Measurements from ENCODE around the gene RASSF5. TPM values are rescaled to one million over a fixed set of nuclear protein-coding genes. Genes with fewer than 3 reads are reported as not detected.

The RASSF5 gene
- total RNA-seq, 1 donor from 2014 or later, result 28.5 TPM

- peaks cover 54% of the 10 kb centered on the region for H3K4me1 ChIP-seq
These were observed 3.6 kb upstream of the RASSF5 start for GRCh38 chr1:206503591-206504362.

GRCh38 chr1:206504363-206504713 is 3.0 kb upstream of the RASSF5 start:
- Histone ChIP-seq H3K9me3 (no peaks in the 10 kb centered on the region), H3K27me3 (no peaks in the 10 kb centered on the region), H3K4me1 (peaks cover 60% of the 10 kb centered on the region), H3K4me3 (no peak overlapping the region), H3K36me3 (no peaks in the 10 kb centered on the region), H3K27ac (no peak overlapping the region)
- no peak for DNase-seq (ENCODE audit: extremely low spot score in 2 of 2)
- TF ChIP-seq POLR2AphosphoS5 (IDR thresholded peaks at IDR 0.05; ENCODE audit: insufficient read depth in 1 of 2, low read depth in 1 of 2) (no peak), CTCF (IDR thresholded peaks at IDR 0.05) (no peak), POLR2A (IDR thresholded peaks at IDR 0.05) (no peak)
- intact Hi-C loops (cut with DNase I), result no loop called here

More at GRCh38 chr1:206503591-206504362, 3.6 kb upstream of the RASSF5 start:
- Histone ChIP-seq H3K27me3 (no peaks in the 10 kb centered on the region), H3K4me3 (no peak overlapping the region), H3K9me3 (no peaks in the 10 kb centered on the region), H3K36me3 (no peaks in the 10 kb centered on the region), H3K27ac (peak overlapping the region; percentile 37)
- no peak for TF ChIP-seq POLR2AphosphoS5 (IDR thresholded peaks at IDR 0.05; ENCODE audit: insufficient read depth in 1 of 2, low read depth in 1 of 2)
- no peak for TF ChIP-seq POLR2A (IDR thresholded peaks at IDR 0.05)
- TF ChIP-seq CTCF (IDR thresholded peaks at IDR 0.05), result no peak
- intact Hi-C loops (cut with DNase I), result no loop called here
- no peak for DNase-seq (ENCODE audit: extremely low spot score in 2 of 2)

- Histone ChIP-seq H3K9me3 (no peaks in the 10 kb centered on the region), H3K4me3 (no peak overlapping the region), H3K27ac (no peak overlapping the region), H3K4me1 (peaks cover 58% of the 10 kb centered on the region), H3K36me3 (no peaks in the 10 kb centered on the region), H3K27me3 (no peaks in the 10 kb centered on the region)
- intact Hi-C loops (cut with DNase I), result no loop called here
- TF ChIP-seq CTCF (IDR thresholded peaks at IDR 0.05) (peak in 1 of 3 experiments; percentile 19), POLR2AphosphoS5 (IDR thresholded peaks at IDR 0.05; ENCODE audit: insufficient read depth in 1 of 2, low read depth in 1 of 2) (no peak)
- DNase-seq (ENCODE audit: extremely low spot score in 2 of 2), result no peak
These were observed 1.5 kb upstream of the RASSF5 start for GRCh38 chr1:206505702-206506355.

GRCh38 chr1:206506405-206507283 is 687 bp upstream of the RASSF5 start:
- H3K36me3 ChIP-seq, result no peaks in the 10 kb centered on the region
- peaks cover 57% of the 10 kb centered on the region for H3K4me1 ChIP-seq
- H3K27me3 ChIP-seq, result no peaks in the 10 kb centered on the region
- no peak for DNase-seq (ENCODE audit: extremely low spot score in 2 of 2)
- no peaks in the 10 kb centered on the region for H3K9me3 ChIP-seq
- peak overlapping the region; percentile 64 for H3K27ac ChIP-seq
- intact Hi-C loops (cut with DNase I), result no loop called here
- TF ChIP-seq CTCF (IDR thresholded peaks at IDR 0.05), result no peak
- no peak for TF ChIP-seq POLR2A (IDR thresholded peaks at IDR 0.05)
- TF ChIP-seq POLR2AphosphoS5 (IDR thresholded peaks at IDR 0.05; ENCODE audit: insufficient read depth in 1 of 2, low read depth in 1 of 2), result no peak
- peak overlapping the region; percentile 65 to 67 for H3K4me3 ChIP-seq
